GM19025 (cell line): Measurements from ENCODE around the gene MCC.

Experiments used
- ATAC-seq: cut with Tn5 transposase; IDR thresholded peaks from one replicate; pipeline ENCODE4 v1.9.1; 2021; ENCODE audit warnings: mild to moderate bottlenecking, low read depth, moderate library complexity; ENCODE audit not compliant: unreplicated experiment

MCC gene

DNA sequence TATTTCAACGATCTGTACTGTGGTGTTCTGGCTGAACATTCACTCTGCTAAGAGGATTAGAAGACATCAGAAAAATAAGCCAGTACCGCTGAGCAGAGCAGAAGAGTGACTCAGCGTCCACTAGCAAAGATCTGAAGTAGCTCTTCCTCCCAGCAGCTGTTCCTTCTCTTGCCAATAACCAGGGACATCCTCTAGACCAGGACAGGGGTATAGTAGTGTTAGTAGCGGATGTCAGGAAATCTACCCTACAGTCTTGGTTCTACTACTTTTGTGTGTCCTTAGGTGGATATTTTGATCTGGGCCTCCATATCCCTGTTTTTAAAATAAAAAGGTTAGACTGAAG is 157.1 kb downstream of the MCC start:
- ATAC-seq, result no peak

DNA sequence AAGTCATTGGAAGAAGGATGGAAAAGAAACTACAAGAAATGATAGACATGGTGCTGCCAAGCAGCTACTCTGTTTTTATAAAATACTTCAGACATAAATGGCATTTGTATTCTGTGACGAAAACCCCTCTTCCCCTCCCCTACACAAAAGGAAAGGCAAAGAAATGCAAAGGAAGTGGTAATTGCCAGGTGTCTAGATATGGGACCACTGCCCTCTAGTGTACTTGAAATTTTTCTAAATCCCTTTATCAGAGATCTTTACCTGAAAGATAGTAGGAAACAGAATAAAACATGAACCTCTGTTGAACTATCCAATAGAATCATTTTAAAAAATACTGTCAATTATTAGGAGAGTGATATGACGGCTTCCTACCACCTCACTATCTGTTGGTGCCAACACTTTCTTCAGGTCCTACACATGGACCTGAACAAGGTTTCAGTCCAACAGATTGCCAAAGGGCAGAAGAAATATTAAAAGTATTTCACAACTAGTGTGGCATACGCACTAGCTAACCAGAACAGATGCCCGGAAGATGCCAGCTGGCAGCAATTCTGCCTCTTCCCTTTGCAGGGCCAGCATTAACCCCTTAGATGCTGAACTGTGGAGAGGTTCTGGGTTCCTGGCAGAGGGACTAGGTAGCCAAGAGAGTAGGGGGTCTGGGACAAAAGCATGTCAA is 157.6 kb downstream of the MCC start:
- ATAC-seq, result no peak

DNA sequence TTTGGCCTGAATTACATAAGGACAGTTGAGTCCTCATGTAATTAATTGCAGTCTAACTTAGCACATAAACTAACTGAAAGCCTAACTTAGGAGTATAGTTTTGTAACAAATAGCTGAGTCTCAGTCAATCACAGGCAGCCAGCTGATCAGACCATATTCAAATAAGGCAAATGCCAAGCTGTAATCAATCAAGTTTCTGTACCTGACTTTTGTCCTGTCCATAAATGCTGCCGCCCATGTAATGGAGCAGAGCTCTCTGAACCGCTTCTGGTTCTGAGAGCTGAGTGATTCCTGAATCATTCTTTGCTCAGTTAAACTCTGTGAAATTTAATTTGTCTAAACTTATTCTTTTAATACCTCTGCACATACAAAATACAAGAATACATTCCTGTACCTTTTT is 158.3 kb downstream of the MCC start:
- ATAC-seq, result no peak

GRCh38 chr5:113325054-113325453 is 163.2 kb downstream of the MCC start:
- ATAC-seq, result no peak

- no peak for ATAC-seq
Observed at GRCh38 chr5:113321276-113321675, 167.0 kb downstream of the MCC start.

GRCh38 chr5:113320273-113320780 is 167.9 kb downstream of the MCC start:
- peak; percentile 53 for ATAC-seq

DNA sequence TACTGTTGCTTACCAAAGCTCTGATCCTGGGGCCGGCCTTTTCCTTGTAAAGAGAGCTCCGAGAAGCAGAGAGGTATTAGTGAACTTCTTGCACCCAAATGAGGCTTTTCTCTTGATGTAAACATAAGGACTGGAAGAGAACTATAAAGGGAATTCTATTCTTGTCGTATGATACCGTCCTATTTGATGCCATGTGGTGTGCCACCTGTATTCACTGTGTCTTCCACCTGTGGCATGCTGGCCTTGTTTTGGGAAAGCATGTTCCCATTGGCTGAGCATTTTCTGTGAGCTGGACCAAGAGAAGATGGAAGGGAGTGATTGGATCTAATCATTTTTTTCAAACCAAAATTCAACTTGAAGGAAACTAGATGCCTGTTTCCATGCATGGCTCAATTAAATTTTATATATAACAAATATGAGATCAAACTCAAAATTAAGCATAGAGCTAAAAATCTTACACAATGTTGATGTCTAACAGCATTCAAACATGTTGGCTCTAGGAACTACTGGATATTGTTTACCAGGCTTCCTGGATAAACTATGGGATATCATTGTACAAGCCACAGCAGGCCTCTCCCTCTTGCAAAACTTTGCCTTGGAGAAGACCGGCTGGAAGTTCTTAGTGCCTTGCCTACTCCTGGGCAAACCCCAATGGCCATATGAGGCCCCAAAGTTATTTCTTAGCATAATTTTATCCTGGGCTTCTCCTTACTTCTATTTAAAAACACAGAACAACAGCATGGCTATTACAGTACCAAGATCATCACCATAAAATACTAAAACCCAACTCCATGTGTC is 168.8 kb downstream of the MCC start:
- ATAC-seq, result no peak

GRCh38 chr5:113317636-113318035 is 170.6 kb downstream of the MCC start:
- ATAC-seq, result no peak

DNA sequence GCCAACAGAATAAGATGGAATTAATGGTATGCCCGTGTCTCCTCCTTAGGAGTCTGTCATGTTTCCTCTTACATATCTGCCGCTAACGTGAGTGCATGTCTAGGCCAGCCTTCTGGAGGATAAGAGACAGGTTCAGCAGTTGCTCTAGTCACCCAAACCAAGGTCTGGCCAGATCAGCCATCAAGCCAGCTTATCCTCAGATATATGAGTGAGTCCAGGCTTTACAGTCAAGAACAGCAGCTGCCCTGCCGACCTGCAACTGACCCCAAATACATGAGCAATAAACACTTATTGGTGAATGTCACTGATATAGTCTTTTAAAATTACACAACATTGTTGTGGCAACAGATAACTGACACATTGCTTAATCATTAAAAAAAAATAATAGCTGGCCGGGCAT is 177.0 kb downstream of the MCC start:
- no peak for ATAC-seq

- no peak for ATAC-seq
Observed at GRCh38 chr5:113302120-113302519, 186.1 kb downstream of the MCC start.

GRCh38 chr5:113299591-113299990 is 188.7 kb downstream of the MCC start:
- ATAC-seq, result no peak

GRCh38 chr5:113296676-113297075 is 191.6 kb downstream of the MCC start:
- no peak for ATAC-seq

- ATAC-seq, result no peak
Observed at GRCh38 chr5:113295111-113295539, 193.1 kb downstream of the MCC start.

GRCh38 chr5:113294311-113295110 is 193.7 kb downstream of the MCC start:
- peak; percentile 89 for ATAC-seq

DNA sequence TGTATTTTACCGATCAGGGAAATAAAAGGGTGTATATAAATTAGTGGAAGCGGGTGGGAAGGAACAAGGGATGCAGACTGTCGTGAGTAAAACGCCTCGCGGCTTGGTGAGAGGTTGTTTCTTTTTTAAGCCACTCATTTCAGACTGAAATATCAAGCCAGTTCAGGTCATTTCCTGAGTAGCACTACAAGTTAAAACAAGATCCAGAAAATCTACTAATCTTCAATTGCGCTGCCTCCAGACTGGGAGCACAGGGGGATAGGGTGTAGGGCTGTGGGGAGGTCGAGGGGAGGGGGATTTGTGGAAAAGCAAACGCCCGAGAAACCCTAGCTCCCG is 194.3 kb downstream of the MCC start:
- peak; percentile 3 for ATAC-seq

- no peak for ATAC-seq
Observed at GRCh38 chr5:113293068-113293974, 194.9 kb downstream of the MCC start.

GRCh38 chr5:113292462-113292861 is 195.8 kb downstream of the MCC start:
- no peak for ATAC-seq

GRCh38 chr5:113283558-113283957 is 204.7 kb downstream of the MCC start:
- no peak for ATAC-seq

DNA sequence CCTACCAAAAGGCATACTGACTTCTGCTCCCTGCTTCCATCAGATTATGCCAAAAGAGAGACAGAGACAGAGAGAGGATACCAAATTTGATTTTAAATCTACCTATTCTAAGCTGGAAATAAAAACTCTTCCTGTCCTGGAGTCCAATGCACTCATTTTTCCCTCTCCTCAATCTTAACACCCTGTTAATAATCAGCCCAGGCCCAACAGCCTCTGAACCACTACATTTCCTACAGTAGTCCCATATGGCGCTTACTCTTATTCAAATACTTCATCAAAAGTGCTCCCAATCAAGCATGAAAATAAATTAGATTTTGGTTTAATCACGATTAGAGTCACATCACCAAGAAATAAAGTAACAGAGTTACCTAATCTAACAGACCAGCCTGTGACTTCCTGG is 205.8 kb downstream of the MCC start:
- ATAC-seq, result no peak

DNA sequence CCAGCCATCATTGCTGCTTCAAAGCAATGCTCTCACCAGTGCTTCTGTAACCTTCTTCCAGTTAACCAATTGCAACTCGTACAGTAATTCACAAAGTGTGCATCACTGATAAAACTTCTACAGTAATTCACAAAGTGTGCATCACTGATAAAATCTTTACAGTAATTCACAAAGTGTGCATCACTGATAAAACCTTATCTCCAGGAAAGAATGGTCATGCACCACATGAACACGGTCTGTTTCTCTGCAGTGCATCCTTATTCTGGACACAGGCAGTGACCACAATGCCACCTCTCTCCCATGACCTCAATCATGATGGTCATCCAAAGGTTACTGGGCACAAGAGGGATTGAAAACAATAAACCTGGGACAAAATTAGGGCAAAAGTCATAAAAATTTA is 207.1 kb downstream of the MCC start:
- no peak for ATAC-seq
